Measurements from ENCODE around the gene PRORP.

PRORP gene

DNA sequence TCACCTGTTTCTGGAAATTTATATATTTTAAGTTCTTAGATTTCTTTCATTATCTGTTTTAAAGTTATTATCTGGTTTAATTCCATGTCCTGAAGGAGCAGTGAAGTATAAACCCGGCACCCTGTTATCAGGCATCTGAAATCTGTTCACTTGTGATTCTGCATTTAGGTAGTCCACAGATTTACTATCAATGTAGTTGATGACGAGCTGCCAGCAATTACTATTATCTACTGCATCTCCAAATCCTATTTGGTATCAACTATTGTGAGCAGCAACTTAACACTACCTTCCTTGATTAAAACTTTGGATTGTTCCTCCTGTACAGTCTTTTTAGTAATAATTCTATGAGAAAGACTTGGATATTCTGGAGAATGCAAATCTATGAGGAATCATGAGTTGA is 36.1 kb downstream of the PRORP start:
- ChIA-PET POLR2A (no interaction called here), CTCF (interaction anchor here (1.8 to 6.1 kb wide), 2 partner anchors 17 to 264 kb away, joined by 4 to 34 read pairs; no protein-coding TSS in a partner anchor)
- no peak overlapping the region for H3K4me3 ChIP-seq (ENCODE audit: low read depth, low read length)

DNA sequence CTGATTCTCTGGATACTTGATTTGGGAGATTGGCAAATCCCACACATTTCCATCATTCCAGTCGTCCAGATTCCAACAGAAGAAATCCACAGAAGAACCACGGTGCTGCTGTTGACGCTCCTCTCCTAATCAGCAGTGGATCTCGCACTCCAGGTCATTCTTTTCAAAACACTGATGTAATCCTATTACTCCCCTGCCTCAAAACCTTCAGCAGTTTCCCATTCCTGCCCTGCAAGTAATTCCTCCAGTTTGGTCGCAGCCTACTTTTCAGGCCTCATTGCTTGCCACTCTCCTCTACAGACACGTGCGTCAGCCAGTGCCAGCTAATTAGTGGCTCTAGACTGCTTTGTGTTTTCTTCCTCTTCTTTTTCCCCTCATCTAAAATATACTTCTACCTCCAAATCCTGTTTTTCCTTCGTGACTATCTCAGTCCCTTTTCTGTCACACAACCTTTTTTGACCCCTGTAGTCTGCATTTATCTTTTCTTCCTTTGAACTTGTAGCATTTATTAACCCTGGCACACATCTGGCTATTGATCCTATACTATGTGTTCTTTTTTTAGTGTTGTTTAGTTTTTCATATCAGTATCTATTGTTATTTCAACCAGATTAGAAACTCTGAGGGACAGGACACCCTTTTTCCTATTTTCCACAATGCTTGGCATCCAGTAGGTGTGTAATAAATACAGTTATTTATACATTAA is 36.8 kb downstream of the PRORP start:
- POLR2A ChIA-PET, result no interaction called here
- TF ChIP-seq, protein P1, sequence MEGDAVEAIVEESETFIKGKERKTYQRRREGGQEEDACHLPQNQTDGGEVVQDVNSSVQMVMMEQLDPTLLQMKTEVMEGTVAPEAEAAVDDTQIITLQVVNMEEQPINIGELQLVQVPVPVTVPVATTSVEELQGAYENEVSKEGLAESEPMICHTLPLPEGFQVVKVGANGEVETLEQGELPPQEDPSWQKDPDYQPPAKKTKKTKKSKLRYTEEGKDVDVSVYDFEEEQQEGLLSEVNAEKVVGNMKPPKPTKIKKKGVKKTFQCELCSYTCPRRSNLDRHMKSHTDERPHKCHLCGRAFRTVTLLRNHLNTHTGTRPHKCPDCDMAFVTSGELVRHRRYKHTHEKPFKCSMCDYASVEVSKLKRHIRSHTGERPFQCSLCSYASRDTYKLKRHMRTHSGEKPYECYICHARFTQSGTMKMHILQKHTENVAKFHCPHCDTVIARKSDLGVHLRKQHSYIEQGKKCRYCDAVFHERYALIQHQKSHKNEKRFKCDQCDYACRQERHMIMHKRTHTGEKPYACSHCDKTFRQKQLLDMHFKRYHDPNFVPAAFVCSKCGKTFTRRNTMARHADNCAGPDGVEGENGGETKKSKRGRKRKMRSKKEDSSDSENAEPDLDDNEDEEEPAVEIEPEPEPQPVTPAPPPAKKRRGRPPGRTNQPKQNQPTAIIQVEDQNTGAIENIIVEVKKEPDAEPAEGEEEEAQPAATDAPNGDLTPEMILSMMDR (IDR thresholded peaks at IDR 0.05; ENCODE audit: insufficient read depth, low read length, missing control alignments), result no peak
- CTCF ChIA-PET, result interaction anchor here (1.5 to 6.1 kb wide), 3 partner anchors 18 to 263 kb away, joined by 4 to 34 read pairs (median 5); no protein-coding TSS in a partner anchor

More for the DNA sequence above, 36.1 kb downstream of the PRORP start:
- no peak for DNase-seq (ENCODE audit: low read depth, low spot score)
- TF ChIP-seq, protein P1 (IDR thresholded peaks at IDR 0.05; ENCODE audit: insufficient read depth, low read length, missing control alignments), result no peak

DNA sequence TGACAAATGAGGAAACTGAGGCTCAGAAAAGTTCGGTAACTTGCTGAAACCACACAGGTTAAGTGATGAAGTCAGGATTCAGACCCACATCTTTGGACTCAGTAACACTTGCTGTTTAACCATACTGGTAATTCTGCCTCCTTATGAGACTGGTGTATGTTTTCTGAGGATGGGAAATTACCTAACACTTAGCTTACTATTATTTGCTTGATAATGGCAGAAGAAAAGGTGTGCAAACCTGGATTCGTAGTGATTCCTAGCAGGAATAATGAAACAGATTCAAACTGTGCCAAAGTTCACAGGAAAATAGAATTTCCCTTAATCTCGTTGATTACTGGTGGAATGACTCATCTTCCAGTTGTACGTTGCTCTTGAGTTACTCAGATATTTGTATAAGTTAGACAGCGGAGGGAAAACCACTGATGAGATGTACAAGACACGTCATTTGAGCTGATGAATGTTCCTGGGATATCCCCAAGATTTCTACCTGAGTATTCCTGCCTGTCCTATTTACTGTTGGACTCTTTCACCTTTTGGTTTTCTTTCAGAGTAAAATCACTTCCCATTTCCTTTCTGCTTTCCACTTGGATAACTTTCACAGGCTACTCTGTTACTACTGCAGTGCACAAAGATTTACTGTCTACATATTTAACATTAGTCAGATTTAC is 37.5 kb downstream of the PRORP start:
- CTCF ChIA-PET, result interaction anchor here (0.9 to 6.1 kb wide), 4 partner anchors 18 to 260 kb away, joined by 3 to 34 read pairs (median 5); no protein-coding TSS in a partner anchor
- POLR2A ChIA-PET, result interaction anchor here (0.5 kb wide), 1 partner anchor 104 kb away, joined by 3 read pairs; no protein-coding TSS in a partner anchor
- no peak overlapping the region; the same call in 1 of the 2 replicates for H3K4me3 ChIP-seq (ENCODE audit: low read depth, low read length)
- DNase-seq (ENCODE audit: low read depth, low spot score), result peak; percentile 83
- TF ChIP-seq, protein P1 (IDR thresholded peaks at IDR 0.05; ENCODE audit: insufficient read depth, low read length, missing control alignments), result no peak

More for the DNA sequence above, 36.8 kb downstream of the PRORP start:
- no peak overlapping the region for H3K4me3 ChIP-seq (ENCODE audit: low read depth, low read length)
- no peak for DNase-seq (ENCODE audit: low read depth, low spot score)

DNA sequence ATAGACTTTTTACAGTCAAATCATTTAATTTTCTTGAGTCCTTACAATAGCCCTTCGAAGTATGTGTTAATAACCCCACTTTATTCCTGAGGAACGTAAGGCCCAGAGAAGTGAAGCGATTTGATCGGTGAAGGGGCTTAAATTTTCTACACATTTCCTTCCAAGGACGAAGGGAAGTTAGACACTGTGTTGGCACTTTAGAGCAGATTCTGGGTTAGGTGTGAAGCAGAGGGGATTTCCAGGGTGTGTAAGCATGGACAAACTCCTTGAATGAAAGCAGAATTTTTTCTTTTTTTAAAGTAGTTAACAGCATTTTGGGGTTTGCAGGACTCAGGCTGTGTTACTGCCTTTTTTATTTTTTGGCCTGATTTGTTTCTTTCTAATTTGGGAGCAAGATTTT is 38.9 kb downstream of the PRORP start:
- DNase-seq (ENCODE audit: low read depth, low spot score), result no peak
- TF ChIP-seq, protein P1 (IDR thresholded peaks at IDR 0.05; ENCODE audit: insufficient read depth, low read length, missing control alignments), result no peak
- CTCF ChIA-PET, result interaction anchor here (0.8 to 6.1 kb wide), 4 partner anchors 20 to 278 kb away, joined by 3 to 34 read pairs (median 4); no protein-coding TSS in a partner anchor
- H3K4me3 ChIP-seq (ENCODE audit: low read depth, low read length), result no peak overlapping the region
- POLR2A ChIA-PET, result no interaction called here

DNA sequence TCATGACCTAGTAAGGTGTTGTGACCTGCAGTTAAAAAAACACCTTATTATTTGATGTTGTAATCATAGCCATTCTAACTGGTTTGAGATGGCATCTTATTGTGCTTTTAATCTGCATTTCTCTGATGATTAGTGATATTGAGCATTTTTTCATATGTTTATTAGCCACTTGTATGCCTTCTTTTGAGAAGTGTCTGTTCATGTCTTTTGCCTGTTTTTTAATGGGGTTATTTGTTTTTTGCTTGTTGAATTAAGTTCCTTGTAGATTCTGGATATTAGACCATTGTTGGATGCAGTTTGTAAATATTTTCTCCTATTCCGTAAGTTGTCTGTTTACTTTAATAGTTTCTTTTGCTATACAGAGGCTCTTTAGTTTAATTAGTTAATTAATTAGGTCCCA is 41.0 kb downstream of the PRORP start:
- ChIA-PET CTCF (interaction anchor here (0.8 kb wide), 2 partner anchors 250 to 256 kb away, joined by 3 read pairs; no protein-coding TSS in a partner anchor), POLR2A (no interaction called here)
- DNase-seq (ENCODE audit: low read depth, low spot score), result no peak
- TF ChIP-seq, protein P1 (IDR thresholded peaks at IDR 0.05; ENCODE audit: insufficient read depth, low read length, missing control alignments), result no peak
- no peak overlapping the region for H3K4me3 ChIP-seq (ENCODE audit: low read depth, low read length)

DNA sequence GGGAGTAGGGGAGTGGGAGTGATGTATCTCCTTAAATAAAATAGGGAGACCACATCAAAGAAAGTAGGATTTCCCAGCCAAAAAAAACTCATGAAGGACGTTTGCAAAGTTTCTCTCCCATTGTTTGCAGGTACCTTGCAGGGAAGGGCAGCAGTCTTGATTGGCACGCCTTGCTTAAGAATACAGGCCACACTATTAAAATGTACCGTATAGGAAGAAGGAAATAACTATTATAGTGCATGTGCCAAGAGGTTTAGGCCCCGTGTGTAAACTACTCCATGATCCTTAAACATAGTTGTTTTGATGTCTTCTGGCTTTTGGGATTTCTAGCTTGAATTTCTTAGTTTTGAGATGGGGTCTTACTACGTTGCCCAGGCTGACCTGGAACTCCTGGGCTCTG is 42.5 kb downstream of the PRORP start:
- DNase-seq (ENCODE audit: low read depth, low spot score), result no peak
- no peak overlapping the region for H3K4me3 ChIP-seq (ENCODE audit: low read depth, low read length)
- ChIA-PET CTCF (interaction anchor here (1.5 kb wide), 1 partner anchor 50 kb away, joined by 6 read pairs; no protein-coding TSS in a partner anchor), POLR2A (no interaction called here)
- TF ChIP-seq, protein P1 (IDR thresholded peaks at IDR 0.05; ENCODE audit: insufficient read depth, low read length, missing control alignments), result no peak
